HG03175 (cell line): ENCODE results near the gene KCNC3.

Experiments used
- ATAC-seq: cut with Tn5 transposase; IDR thresholded peaks from one replicate; pipeline ENCODE4 v1.9.1; 2021; ENCODE audit warnings: mild to moderate bottlenecking, moderate library complexity; ENCODE audit not compliant: unreplicated experiment

Gene KCNC3

DNA sequence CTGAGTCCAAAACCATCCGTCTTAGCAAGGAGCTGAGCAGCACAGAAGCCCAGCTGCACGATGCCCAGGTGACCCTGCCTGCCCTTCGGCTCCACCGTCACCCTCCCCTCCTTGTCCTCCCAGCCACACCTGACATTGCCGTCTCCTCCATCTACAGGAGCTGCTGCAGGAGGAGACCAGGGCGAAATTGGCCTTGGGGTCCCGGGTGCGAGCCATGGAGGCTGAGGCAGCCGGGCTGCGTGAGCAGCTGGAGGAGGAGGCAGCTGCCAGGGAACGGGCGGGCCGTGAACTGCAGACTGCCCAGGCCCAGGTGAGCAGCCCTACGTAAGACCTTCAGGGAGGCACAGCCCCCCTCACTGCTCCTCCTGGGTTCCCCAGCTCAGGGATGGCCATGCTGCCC, 49.1 kb downstream of the KCNC3 start:
- no peak for ATAC-seq

DNA sequence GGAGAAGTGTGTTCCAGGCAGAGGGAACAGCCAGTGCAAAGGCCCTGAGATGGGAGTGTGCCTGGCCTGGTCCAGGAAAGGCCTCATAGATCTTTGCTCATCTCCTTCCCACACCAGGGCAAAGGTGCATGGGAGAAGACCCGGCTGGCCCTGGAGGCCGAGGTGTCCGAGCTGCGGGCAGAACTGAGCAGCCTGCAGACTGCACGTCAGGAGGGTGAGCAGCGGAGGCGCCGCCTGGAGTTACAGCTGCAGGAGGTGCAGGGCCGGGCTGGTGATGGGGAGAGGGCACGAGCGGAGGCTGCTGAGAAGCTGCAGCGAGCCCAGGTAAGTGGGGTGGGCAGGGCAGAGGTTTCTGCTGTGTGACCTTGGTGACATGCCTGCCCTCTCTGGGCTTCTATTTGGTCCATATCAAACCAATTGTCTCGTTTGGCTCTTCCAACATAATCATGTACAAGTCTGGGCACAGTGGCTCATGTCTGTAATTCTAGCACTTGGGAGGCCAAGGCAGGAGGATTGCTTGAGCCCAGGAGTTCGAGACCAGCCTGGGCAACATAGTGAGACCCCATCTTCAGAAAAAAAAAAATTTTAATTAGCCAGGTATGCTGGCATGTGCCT, 51.1 kb downstream of the KCNC3 start:
- no peak for ATAC-seq

DNA sequence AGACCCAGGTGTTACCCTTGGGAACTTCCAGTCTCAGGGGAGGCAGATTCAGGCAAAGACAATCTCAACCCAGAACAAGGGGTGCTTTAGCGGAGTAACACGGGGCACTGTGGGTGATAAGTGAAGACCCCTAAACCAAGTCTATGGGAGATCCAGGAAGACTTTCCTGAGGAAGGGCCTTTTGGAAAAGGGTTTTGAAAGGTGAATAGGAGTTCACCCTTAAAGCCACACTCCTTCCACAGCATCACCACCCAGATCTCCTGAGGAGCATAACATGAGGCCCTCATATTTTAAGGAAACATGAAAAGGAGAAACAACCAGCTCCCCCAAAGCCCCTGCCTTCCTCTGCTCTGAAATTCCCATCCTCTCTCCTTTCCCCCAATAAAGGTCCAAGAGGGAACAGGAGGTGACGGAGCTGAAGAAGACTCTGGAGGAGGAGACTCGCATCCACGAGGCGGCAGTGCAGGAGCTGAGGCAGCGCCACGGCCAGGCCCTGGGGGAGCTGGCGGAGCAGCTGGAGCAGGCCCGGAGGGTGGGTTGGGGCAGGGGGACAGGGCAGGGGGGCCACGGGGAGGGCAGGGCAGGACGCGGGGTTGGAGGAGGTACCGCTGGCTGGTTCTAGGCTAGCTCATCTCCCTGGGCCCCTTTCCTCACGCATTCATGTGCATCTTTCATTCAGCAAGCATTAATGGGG, 52.7 kb downstream of the KCNC3 start:
- ATAC-seq = no peak

DNA sequence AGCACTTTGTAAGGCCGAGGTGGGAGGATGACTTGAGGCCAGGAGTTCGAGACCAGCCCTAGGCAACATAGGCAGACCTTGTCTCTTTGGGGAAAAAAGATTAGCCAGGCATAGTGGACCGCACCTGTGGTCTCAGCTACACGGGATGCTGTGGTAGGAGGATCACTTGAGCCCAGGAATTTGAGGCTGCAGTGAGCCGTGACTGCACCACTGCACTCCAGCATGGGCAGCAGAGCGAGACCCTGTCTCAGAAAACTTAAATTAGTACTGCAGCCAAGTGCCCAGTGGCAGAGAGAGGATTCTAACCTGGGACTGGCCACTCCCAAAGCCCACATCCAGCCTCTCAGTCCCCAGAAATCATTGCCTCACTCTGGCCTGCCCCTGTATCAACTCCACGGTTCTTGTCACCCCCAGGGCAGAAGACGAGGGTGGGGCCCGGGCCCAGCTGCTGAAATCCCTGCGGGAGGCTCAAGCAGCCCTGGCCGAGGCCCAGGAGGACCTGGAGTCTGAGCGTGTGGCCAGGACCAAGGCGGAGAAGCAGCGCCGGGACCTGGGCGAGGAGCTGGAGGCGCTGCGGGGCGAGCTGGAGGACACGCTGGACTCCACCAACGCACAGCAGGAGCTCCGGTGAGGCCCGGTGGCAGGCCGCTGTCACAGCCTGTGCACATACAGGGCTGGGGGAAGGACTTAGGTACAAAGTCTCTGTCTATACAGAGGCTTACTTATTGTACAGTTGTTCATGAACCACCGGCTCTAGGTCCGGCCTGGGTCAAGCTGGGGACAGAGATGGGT, 53.4 kb downstream of the KCNC3 start:
- no peak for ATAC-seq

DNA sequence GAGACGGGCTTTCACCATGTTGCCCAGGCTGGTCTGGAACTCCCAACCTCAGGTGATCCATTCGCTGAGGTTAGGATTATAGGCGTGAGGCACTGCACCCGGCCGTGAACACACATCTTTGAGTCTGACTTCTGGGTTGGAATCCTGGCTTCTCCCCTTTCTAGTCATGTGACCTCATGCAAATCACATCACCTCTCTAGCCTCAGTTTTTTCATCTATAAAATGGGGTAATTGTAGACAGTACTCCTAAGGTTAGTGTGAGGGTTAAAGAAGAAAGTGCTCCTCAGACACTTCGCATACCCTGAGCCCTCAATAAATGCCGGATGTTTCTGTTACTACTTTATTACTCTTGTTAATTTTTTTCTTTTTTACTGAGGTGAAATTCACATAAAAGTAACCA, 55.4 kb downstream of the KCNC3 start:
- ATAC-seq = no peak

DNA sequence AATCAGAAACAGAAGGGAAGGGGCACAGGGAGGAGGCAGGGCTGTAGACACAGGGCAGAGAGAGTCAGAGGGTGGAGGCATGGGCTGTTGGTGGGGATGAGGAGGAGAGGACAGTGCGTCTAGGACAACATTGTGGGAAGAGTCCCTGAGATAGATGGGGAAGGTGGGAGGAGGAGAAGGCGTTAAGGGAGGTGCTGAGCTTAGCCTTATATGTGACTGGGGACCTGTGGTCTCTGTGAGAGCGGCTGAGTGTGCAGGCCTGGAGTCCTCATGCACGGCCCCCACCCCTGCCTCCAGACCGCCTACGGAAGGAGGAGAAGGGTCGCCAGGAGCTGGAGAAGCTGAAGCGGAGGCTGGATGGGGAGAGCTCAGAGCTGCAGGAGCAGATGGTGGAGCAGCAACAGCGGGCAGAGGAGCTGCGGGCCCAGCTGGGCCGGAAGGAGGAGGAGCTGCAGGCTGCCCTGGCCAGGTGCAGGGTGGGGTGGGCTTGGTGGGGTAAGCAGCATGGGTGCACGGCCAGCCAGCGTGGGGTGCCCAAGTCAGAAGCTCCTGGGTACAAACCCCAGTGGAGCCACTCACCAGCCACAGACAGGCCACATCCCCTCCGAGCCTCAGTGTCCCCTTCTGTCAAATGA, 56.8 kb downstream of the KCNC3 start:
- no peak for ATAC-seq

DNA sequence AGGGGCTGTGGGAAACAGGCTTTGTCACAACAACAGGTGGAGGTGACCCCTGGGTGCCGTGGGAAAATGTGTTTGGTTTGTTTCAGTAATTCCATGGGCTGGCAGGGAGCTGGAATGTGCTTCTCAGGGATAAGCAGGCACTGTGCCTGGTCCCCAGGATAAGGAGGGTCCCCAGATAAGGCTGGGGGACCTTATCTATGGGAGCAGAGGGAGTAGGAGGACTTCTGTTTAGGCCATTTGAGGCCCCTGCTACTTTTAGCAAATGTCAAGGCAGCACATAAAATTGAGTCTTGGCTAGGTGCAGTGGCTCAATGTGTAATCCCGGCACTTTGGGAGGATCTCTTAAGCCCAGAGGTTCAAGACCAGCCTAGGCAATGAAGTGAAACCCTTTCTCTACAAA, 59.5 kb downstream of the KCNC3 start:
- no peak for ATAC-seq

DNA sequence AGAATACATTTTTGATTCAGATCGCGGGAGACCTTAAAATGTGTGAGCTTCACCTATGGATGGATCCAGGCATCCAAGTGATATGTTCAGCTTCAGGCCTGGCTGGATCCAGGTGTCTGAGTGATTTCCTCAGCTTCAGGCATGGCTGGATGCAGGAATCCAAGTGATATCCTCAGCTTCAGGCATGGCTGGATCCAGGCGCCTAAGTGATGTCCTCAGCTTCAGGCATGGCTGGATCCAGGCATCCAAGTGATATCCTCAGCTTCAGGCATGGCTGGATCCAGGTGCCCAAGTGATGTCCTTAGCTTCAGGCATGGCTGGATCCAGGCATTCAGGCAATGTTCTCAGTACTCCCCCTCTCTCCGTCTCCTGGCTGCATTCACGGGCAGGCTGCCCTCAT, 60.7 kb downstream of the KCNC3 start:
- ATAC-seq = no peak

DNA sequence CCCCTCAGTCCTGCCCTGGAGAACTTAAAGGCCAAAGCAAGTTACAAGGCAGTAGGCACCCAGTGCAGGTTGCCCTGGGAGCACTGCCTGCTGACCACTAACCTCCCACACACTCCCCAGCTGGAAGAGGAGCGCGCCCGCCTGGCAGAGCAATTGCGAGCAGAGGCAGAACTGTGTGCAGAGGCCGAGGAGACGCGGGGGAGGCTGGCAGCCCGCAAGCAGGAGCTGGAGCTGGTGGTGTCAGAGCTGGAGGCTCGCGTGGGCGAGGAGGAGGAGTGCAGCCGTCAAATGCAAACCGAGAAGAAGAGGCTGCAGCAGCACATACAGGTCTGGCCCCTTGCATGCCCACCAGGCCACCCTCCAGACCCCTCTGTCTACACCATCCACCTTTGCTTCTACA, 61.1 kb downstream of the KCNC3 start:
- ATAC-seq = no peak

DNA sequence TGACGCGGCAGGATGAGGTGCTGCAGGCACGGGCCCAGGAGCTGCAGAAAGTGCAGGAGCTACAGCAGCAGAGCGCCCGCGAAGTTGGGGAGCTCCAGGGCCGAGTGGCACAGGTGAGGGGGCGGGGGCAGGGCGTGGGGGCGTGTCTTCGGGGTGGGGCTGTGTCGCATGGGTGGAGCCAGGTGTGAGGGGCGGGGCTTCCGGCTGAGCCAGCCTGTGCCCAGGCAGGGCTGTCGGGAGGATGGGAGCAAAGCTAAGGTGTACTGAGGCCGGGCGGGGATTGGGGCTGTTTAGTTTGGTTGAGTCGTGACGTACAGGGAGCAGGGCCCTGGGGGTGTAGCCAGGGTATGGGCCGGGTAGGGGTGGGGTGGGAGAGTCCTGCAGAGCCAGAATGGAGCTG, 62.3 kb downstream of the KCNC3 start:
- ATAC-seq = no peak

DNA sequence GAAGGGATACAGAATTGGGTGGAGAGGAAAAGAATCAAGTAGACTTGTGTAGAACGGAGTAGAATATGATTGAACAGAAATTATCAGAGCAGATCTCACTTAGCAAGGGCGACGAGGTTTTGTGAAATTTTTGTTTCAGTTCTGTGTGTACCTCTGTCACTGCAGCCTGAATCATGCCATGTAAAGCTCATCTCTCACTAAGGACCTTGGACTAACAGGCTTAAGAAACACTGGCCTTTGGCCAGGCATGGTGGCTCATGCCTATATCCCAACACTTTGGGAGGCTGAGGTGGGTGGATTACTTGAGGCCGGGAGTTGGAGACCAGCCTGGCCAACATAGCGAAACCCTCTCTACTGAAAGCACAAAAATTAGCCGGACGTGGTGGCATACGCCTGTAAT, 63.1 kb downstream of the KCNC3 start:
- no peak for ATAC-seq

DNA sequence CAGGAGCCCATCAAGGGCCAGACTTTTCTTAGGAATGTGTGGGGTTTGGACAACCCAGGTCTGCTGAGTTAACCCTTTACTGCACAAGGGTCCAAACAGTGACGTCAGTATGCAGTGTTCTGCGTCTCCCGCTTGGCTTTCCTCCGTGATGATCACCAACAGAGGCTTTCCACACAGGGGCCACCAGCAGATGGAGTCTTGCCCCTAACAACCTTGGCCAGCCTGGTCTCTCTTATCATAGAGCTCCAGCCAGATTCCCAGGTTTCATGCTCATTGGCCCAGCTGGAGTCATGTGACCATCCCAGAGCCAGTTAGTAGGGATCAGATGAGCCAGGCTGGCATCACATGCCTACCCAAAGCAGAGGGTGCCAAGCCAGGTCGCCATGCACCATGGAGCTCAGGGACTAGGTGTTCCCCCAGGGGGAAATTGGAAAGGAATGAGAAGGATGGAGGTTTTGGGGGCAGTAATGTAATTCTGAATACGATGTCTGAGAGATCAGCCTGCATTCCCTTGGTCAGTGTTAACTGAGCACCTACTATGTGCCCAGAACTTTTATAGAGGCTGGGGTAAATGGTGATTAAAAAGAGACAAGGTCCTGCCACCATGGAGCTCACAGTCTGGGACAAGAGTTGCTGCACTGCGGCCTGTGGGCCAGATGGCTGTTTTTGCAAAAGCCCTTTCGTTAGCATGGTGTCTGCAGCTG, 64.5 kb downstream of the KCNC3 start:
- ATAC-seq = no peak

DNA sequence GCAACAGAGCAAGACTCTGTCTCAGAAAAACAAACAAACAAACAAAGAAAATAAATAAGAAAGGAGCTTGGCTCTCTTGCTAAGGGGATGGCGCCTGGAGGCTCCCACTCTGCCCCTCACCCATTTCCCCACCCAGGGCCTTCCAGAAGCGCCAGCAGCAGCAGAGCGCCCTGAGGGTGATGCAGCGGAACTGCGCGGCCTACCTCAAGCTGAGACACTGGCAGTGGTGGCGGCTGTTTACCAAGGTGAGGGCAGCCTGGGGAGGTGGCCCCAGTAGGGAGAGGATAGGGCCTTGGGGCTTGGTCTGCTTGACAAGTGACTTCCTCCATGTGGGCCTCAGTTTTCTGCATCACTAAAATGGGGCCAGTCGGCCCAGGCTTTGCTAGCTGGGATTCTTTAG, 66.0 kb downstream of the KCNC3 start:
- ATAC-seq = no peak
